OCI-LY3 (cell line): Measurements from ENCODE around the gene ABCA2.
"Not testable (repeated sequence)": the region's sequence is repeated elsewhere in the genome, so short reads cannot be mapped to it uniquely, and the experiment has no call there.

Experiments
- EZH2phosphoT487 ChIP-seq: fragments of 200-600 bp; shearing (Covaris generic); IDR thresholded peaks from 2 replicates; pipeline ENCODE4 v1.6.1; 2018; ENCODE audit warnings: antibody characterized with exemption, mixed run types, low read depth
- TF ChIP-seq, protein P1 (sequence below): fragments of 200-600, 300-600 bp; sonication (generic); IDR thresholded peaks from 2 replicates; pipeline ENCODE4 v1.5.1; 2014; ENCODE audit warnings: antibody characterized with exemption, low read length, low read depth

DNA sequence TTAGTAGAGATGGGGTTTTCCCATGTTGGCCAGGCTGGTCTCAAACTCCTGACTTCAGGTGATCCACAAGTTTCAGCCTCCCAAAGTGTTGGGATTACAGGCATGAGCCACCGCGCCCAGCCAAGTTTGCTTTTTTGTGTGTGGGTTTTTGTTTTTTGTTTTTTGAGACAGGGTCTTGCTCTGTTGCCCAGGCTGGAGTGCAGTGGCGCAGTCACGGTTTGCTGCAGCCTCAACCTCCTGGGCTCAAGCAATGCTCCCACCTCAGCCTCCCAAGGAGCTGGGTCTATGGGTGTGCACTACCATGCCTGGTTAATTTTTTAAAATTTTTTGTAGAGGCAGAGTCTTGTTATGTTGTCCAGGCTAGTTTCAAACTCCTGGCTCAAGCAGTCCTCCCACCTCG lies 5.4 kb upstream of the ABCA2 start:
- TF ChIP-seq, protein P1, sequence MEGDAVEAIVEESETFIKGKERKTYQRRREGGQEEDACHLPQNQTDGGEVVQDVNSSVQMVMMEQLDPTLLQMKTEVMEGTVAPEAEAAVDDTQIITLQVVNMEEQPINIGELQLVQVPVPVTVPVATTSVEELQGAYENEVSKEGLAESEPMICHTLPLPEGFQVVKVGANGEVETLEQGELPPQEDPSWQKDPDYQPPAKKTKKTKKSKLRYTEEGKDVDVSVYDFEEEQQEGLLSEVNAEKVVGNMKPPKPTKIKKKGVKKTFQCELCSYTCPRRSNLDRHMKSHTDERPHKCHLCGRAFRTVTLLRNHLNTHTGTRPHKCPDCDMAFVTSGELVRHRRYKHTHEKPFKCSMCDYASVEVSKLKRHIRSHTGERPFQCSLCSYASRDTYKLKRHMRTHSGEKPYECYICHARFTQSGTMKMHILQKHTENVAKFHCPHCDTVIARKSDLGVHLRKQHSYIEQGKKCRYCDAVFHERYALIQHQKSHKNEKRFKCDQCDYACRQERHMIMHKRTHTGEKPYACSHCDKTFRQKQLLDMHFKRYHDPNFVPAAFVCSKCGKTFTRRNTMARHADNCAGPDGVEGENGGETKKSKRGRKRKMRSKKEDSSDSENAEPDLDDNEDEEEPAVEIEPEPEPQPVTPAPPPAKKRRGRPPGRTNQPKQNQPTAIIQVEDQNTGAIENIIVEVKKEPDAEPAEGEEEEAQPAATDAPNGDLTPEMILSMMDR, result not testable (repeated sequence)
- not testable (repeated sequence) for TF ChIP-seq EZH2phosphoT487
